ENCODE data around the gene YDJC. TPM values are rescaled to one million over a fixed set of nuclear protein-coding genes. Genes with fewer than 3 reads are reported as not detected.

YDJC gene
- total RNA-seq, 4 donors from 2014 or later, result 28.6 to 34.6 (median 30.9) TPM

DNA sequence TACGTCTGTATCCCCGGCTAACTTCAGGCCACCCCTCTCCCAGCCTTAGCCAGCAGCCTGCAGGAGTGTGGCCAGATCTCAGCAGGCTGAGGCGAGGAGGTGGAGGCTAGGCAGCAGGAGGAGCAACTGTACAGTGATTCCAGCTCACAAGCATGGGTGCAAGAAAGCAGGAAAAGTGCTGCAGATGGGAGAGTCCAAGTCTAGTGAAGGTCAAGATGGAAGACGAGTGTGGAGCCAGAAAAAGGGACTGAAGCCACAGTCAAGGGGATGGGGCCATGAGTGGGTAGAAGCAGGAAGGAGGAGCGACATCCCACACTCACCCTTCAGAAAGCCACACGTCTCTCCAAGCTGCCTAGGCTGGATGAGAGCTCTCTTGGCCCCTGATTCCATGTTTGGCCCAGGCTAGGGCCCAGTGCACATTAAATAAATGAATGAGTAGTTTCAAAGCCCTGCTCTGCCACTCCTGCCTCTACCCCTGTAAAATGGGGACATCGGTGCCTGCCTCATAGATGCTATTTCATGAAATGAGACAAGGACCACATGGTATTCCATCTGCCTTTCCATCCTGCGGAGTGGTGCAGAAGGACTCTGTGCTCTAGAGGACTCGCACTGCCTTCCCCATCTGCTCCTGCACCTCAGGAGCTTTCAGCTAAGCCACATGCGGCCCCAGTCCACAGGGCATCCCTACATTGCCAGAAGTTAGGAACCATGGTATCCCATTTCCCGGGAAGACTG is 2.9 kb downstream of the YDJC start:
- no peak for DNase-seq (ENCODE audit: low spot score in 2 of 2)
- TF ChIP-seq EP300 (IDR thresholded peaks at IDR 0.05) (no peak), POLR2A (IDR thresholded peaks at IDR 0.05) (no peak), CTCF (IDR thresholded peaks at IDR 0.05) (no peak), POLR2AphosphoS5 (IDR thresholded peaks at IDR 0.05) (no peak)

DNA sequence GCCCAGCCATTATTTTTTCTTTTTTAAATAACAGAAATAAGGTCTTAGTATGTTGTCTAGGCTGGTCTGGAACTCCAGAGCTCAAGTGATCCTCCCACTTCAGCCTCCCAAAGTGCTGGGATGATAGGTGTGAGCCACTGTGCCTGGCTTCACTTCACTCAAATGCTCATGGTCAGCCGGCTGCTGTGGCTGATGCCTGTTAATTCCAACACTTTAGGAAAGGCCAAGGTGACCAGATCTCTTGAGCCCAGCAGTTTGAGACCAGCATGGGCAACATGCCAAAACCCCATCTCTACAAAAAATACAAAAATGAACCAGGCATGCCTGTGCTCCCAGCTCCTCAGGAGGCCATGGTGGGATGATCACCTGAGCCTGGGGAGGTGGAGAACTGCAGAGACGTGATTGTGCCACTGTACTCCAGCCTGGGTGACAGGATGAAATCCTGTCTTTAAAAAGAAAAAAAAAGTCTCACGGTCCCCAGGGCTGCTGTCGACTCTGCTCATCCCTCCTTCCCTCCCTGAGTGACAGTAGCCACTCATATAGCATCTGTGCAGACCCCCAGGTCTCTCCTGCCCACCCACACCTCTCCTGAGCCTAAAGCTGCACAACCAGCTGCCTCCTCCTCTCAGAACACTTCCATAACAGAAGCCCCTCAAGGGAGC is 3.6 kb downstream of the YDJC start:
- TF ChIP-seq EP300 (IDR thresholded peaks at IDR 0.05) (no peak), POLR2AphosphoS5 (IDR thresholded peaks at IDR 0.05) (no peak), POLR2A (IDR thresholded peaks at IDR 0.05) (no peak), CTCF (IDR thresholded peaks at IDR 0.05) (no peak)
- H3K4me1 ChIP-seq, result peaks cover 52% of the 10 kb centered on the region
- H3K27me3 ChIP-seq, result no peaks in the 10 kb centered on the region
- no peaks in the 10 kb centered on the region for H3K36me3 ChIP-seq
- no peak overlapping the region for H3K4me3 ChIP-seq
- WGBS, result 69% methylated on average over 4 of the region's 4 CpGs
- no peaks in the 10 kb centered on the region for H3K9me3 ChIP-seq
- DNase-seq (ENCODE audit: low spot score in 2 of 2), result no peak
- no peak overlapping the region for H3K27ac ChIP-seq

More for the DNA sequence above, 2.9 kb downstream of the YDJC start:
- Histone ChIP-seq H3K27ac (no peak overlapping the region), H3K9me3 (no peaks in the 10 kb centered on the region), H3K36me3 (no peaks in the 10 kb centered on the region), H3K4me3 (no peak overlapping the region), H3K27me3 (no peaks in the 10 kb centered on the region), H3K4me1 (peaks cover 50% of the 10 kb centered on the region)
- 73% methylated on average over 9 of the region's 11 CpGs for WGBS

DNA sequence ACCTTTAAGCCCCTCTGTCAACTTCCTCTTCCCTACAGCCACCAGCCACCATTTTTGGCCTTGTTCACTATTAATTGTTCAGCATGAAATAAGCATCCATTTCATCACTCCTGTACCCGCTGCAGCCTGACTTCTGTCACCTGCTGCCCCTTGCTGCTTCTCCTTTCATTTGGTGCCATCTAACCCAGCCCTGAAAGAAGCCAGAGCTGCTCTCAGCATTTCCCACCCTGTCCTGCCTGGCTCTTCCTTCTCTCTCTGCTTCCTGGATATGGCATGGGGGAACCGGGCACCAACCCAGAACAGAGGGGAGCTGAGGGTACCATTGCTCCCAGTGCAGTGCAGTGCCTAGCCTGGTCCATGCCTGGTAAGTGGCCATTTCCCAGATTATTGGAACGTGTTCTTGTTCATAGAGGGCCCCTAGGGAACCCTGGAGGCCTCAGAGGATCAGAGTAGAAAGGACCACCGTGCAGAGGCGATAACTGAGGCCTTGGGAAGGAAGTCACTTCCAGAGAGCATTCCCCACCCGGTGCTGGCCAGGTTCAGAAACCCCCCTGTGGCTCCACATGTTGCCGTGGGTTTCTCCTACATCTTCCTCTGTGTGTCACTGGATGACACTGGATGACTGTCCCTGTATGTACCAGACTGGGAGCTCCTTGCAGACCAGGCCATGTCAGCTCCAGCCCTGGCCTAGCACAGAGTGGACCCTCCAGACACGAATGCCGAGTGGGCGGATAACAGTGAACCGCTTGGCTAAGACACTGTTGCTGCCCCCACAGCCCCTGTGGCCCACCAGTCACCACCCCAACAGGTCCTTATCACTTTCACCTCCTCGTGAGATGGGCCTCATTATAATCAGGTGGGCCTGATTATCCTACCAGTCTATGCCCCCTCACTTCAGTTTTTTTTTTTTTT is 4.7 kb downstream of the YDJC start:
- peaks cover 52% of the 10 kb centered on the region for H3K4me1 ChIP-seq
- no peaks in the 10 kb centered on the region for H3K36me3 ChIP-seq
- H3K9me3 ChIP-seq, result no peaks in the 10 kb centered on the region
- DNase-seq (ENCODE audit: low spot score in 2 of 2), result no peak
- H3K4me3 ChIP-seq, result no peak overlapping the region
- TF ChIP-seq POLR2AphosphoS5 (IDR thresholded peaks at IDR 0.05) (no peak), POLR2A (IDR thresholded peaks at IDR 0.05) (no peak)
- no peaks in the 10 kb centered on the region for H3K27me3 ChIP-seq
- H3K27ac ChIP-seq, result no peak overlapping the region
- 85% methylated on average over 12 of the region's 12 CpGs for WGBS

DNA sequence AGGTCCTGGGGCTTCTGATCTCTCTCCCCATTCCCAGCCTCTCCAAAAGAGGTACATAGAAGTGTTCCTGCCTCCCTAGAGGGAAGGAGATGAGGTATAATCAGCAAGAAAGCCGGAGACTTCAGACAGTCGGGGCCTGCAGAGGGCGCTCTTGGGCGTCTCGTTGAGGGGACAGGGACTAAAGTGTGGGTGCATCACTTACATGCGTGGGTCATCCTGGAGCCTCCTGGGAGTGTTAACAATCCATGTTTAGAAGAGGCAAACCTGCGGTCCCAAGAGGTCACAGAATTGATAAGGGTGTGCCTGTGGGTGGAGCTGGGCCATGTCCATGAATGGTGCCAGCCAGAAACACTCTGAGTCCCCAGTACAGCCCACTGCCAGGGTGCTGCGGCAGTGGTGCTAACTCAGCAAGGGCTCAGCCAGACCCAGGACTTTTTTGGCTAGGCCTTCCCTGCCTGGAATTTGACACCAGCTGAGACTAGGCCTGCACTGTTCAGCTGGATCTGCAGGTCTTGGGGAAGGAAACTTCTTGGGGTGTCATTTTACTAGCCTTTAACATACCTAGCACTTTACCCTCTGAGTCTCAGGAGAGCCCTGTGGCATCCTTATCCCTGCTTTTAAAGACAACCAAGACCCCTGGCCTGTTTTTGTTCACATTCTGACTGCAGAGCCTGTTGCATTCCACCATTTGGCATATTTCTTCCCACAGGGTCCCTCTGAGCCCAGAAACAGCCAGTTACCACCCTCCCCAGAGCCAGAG is 5.5 kb downstream of the YDJC start:
- DNase-seq (ENCODE audit: low spot score in 2 of 2), result no peak
- Histone ChIP-seq H3K9me3 (no peaks in the 10 kb centered on the region), H3K4me1 (peaks cover 49% of the 10 kb centered on the region), H3K4me3 (no peak overlapping the region), H3K36me3 (peaks cover 1% of the 10 kb centered on the region), H3K27ac (no peak overlapping the region), H3K27me3 (no peaks in the 10 kb centered on the region)
- WGBS, result 50% methylated on average over 7 of the region's 8 CpGs
- peak; percentile 3 to 43 for TF ChIP-seq CTCF (IDR thresholded peaks at IDR 0.05)
- TF ChIP-seq EP300 (IDR thresholded peaks at IDR 0.05), result no peak

GRCh38 chr22:21623648-21623970 is 6.2 kb downstream of the YDJC start:
- no peak overlapping the region for H3K27ac ChIP-seq
- no peaks in the 10 kb centered on the region for H3K9me3 ChIP-seq
- H3K4me3 ChIP-seq, result no peak overlapping the region
- no peaks in the 10 kb centered on the region for H3K27me3 ChIP-seq
- H3K36me3 ChIP-seq, result peaks cover 8% of the 10 kb centered on the region
- 54% methylated on average over 6 of the region's 7 CpGs for WGBS
- TF ChIP-seq POLR2A (IDR thresholded peaks at IDR 0.05) (no peak), CTCF (IDR thresholded peaks at IDR 0.05) (no peak), POLR2AphosphoS5 (IDR thresholded peaks at IDR 0.05) (no peak), EP300 (IDR thresholded peaks at IDR 0.05) (no peak)
- no peak for DNase-seq (ENCODE audit: low spot score in 2 of 2)
- peaks cover 43% of the 10 kb centered on the region for H3K4me1 ChIP-seq

All from suprapubic skin (tissue), 4 donors.